HG03025 (cell line): ENCODE measurements around the gene TTC28.
"Not testable (repeated sequence)": the region's sequence is repeated elsewhere in the genome, so short reads cannot be mapped to it uniquely, and the experiment has no call there.

Experiments
- ATAC-seq: cut with Tn5 transposase; IDR thresholded peaks from one replicate; pipeline ENCODE4 v1.9.1; 2021; ENCODE audit warnings: mild to moderate bottlenecking, moderate library complexity; ENCODE audit not compliant: unreplicated experiment, low FRiP score

Gene TTC28

DNA sequence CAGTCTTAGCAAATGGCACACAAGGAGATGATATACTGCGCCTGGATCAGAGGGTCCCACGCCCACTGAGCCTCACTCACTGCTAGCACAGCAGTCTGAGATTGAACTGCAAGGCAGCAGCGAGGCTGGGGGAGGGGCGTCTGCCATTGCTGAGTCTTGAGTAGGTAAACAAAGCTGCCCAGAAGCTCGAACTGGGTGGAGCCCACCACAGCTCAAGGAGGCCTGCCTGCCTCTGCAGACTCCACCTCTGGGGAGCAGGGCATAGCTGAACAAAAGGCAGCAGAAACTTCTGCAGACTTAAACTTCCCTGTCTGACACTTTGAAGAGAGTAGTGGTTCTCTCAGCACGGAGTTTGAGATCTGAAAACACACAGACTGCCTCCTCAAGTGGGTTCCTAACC is 470.2 kb downstream of the TTC28 start:
- ATAC-seq = not testable (repeated sequence)

DNA sequence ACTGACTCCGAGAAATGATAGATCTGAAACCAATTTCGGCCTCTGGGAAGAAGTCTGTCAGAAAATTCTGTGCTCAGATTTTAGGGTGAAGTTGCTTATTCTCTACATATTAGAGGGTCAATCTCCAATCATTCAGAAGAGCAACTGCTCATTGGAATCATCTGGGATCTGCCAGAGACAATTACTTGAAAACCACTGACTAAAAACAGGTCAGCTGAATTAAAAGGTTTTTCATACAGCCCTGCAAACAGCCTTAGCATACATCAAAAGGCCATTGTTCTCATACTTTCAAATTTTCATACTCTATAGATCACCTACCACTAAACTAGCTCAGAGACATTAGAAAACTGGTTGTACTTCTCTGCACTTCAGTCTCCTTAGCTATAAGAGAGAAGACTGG is 470.9 kb downstream of the TTC28 start:
- ATAC-seq = no peak

DNA sequence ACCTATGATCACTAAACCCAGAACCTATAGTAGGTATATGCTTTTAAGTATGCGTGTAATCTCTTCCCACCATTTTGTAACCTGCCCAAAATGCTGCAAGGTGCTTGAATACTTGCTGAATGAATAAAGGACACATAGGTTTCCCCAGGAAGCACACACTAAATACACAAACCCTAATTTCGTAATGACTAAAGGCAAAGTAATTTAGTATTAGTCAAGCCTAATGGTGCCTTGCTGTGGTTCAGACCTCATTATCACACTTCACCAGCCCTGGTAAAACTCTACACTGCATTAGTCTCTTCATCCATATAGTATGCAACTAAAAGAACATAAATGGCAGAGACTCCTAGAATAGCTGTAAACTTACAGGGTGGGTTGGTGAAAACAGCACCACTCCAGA is 471.6 kb downstream of the TTC28 start:
- no peak for ATAC-seq

DNA sequence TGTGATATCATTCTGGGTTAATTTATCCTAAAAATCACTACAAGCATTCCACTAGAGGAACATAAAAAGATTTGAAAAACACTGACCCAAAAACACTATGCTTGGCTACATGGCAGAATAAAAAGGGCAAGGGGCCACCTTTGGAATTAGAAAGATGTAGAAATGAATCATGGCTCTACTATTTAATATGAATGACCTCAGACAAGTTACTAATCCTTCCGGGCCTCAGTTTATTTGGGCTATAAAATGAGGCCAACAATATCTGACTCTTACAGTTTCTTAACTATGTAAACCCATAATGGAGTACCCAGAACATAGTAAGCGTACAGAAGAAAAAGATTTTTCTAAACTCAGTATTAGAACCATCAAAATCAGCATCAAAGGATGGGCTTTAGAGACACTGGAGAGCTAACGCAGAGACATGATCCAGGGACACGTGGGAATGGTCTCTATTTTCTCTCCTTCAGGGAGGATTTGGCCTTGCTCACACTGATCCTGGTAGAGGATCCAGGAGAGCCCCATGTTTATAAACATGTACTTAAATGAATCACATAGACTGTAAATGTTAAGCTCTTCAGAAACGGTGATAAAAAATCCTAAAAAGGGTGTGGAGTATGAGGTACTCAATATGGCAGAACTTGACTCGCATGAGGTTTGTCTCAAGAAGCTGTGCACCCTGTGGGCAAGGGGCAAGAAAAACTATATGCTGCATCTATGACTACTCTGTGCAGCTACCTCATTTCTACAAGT is 472.2 kb downstream of the TTC28 start:
- ATAC-seq = no peak

DNA sequence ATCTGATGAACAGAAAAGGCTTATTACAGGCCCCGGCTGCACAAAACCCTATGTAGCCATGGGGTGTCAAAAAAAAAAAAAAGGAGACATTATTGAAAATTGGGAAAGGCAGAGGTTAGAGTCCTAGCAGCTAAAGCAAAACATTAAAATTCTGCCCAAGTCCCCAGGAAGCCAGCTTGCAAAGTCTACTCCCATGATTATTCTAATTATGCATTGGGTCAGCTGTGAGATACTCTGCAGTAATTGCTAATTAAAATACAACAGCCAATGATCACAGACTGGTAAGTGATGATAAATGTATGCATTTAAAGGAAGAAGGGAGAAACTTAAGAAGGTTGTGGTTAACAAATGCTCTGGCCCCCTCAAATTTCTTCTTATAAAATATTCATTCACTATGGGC is 473.7 kb downstream of the TTC28 start:
- no peak for ATAC-seq

DNA sequence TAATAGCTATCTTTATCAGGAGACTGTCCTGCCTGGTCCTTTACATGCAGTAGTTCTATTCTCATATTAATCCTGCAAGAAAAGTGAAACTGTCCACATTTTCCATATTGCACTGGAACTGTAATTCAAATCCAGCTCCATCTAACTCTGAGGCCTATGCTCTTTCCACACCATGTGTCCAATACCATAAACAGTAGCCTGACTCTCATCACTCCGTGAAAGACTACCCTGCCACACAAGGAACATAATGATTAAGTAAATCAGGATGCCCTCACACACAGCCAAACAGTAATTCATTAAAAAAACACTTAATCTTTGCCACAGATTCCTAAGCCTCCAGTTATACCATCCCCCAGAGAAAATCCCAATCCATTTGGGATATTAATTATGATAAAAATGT is 475.3 kb downstream of the TTC28 start:
- no peak for ATAC-seq

DNA sequence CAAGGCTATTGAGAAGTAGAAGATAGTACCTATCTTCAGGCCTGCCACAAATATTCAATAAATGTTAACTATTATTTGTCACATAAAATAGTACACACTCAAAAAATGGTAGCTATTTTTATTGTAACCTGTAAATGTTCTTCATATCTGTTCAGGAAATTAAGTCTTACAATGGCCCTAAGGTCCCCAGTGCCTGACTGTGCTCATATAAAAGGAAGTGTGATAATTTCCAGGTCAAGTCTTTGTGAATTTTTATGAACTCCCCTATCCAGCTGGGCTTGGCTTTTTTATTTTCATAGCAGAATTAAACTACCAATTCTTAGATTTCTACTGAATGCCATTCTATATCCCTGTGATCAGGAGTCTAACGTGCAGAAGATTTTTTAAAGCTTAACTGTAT is 476.4 kb downstream of the TTC28 start:
- no peak for ATAC-seq

DNA sequence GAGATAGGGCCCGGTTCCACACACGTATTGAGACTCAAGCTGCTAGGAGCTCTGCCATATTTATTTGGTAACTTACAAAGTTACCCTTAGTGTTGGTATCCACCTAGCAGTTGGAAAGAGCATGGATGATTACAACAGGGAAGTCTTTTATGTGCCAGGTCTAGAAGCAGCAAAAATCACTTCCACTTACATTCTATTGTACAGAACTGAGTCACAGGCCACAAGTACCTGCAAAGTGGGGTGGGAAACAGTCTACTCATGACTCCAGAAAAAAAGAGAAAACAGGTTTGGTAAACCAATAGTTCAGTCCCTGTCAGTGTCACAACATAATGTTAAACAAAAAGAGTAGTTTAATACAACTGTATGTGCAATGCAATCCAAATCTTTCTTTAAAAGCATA is 480.9 kb downstream of the TTC28 start:
- no peak for ATAC-seq

DNA sequence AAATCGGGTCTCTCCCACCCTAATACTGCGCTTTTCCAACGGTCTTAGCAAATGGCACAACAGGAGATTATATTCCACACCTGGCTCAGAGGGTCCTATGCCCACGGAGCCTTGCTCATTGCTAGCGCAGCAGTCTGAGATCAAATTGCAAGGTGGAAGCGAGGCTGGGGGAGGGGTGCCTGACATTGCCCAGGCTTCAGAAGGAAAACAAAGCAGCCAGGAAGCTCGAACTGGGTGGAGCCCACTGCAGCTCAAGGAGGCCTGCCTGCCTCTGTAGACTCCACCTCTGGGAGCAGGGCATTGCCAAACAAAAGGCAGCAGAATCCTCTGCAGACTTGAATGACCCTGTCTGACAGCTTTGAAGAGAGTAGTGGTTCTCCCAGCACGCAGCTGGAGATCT is 488.1 kb downstream of the TTC28 start:
- ATAC-seq = not testable (repeated sequence)

DNA sequence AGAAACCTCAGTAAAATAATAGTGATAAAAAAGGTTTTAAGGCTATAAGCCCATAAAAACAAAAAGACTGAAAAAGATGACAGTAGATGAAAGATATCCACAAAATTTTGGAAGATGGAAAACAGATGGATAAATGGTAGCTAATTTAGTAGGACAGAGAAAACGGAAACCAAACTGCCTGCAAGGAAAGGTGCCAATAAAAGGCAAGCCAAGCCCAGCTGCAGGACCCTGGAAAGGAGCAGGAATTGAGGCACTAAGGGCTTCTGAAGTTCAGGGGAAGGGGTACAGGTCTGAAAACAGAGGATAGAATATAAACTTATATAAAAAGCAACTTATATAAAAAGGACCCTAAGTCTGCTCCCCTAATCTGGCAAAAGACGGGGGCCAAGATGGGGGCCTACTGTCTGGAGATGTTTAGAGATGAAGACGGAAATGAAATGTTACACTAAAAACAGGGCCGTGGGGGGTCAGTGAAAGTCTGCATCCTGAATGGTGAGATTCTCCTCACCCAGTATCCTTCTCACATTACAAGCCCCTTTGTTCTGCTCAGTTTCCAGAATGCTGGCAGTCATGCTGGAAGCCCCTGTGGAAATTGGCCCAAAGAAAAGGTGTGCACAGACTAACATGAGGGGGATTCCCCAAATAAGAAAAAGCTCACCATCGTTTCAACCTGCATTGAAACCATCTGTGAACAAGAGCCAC is 491.3 kb downstream of the TTC28 start:
- no peak for ATAC-seq

DNA sequence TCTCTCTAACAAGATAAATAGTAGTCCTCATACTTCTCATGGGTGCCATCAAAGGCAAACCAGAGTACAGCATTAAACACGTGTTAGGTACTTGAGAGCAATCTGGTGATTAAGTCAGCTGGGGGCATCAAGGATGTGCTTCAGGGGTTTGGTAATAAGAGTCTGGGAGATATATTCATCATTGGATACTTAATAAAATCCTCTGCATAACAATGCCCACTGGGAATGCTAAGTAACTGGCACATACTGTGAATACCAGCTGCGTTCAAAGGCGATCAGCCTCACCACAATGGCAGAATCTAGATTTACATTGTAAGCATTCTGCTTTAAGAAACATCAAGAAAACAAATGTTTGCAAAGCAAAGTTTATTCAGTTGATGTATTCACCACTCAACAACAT is 492.0 kb downstream of the TTC28 start:
- ATAC-seq = no peak

DNA sequence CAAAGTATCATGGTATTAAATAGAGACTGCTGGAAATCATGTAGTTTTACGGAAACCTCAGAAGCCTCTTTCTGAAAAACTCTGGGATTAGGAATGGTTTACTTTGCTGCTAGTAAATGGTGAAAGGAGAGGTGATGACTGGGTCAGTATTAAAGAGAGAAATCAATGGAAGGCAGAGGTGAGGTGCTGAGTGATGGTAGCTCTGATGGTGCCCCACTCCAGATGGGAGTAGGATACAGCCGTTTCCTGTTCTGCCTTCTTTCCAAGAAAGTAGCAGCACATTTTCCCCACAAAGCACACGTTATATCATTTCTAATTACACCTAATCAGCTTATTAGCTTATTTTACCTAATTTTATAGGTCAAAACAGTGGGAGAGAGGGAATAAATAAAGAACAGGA is 493.0 kb downstream of the TTC28 start:
- ATAC-seq = no peak

DNA sequence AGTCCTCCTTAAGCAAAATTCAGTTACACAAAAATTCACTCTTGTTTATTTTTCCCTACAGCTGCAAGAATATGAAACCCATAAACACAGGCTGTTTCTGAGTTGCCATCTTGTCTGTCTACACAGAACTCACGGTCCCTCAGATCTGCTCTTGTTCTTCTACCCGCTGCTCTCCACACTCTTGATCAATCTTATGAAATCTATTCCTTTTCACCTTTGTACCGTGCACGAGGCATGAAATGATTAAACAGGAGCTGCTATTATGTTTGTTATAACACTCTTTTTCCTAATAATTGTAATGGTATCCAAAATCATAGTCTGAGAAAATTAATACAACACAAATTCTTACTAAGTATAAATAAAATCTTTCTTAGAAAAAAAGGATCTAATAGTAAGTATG is 494.5 kb downstream of the TTC28 start:
- no peak for ATAC-seq

DNA sequence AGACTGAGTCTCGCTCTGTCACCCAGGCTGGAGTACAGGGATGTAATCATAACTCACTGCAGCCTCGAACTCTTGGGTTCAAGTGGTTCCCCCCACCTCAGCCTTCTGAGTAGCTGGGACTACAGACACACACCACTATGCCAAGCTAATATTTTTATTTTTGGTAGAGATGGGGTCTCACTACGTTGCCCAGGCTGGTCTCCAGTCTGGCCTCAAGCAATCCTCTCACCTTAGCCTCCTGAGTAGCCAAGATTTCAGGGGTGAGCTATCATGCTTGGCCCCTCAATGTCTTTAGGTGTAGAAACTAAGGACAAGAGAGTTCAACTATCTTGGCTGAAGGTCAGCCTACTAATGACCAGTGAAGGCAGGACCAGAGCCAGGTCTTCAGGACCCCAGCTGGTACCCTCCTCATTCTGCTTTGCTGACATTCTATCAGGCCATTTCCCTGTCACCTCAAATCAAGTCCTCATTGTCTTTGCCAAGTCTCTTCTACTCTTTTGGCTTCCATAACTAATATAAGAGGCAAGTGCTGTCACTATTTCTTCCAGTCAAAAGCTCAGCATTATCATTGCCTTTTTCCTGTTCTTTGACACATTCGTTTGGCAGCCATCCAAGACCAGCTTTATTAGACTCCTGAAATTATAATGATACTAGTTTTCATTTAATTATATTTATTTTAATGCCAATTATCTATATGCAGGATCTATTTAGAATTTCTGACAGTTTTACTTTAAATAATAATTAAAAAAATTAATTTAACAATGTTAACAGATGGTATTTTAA is 496.4 kb downstream of the TTC28 start:
- no peak for ATAC-seq

DNA sequence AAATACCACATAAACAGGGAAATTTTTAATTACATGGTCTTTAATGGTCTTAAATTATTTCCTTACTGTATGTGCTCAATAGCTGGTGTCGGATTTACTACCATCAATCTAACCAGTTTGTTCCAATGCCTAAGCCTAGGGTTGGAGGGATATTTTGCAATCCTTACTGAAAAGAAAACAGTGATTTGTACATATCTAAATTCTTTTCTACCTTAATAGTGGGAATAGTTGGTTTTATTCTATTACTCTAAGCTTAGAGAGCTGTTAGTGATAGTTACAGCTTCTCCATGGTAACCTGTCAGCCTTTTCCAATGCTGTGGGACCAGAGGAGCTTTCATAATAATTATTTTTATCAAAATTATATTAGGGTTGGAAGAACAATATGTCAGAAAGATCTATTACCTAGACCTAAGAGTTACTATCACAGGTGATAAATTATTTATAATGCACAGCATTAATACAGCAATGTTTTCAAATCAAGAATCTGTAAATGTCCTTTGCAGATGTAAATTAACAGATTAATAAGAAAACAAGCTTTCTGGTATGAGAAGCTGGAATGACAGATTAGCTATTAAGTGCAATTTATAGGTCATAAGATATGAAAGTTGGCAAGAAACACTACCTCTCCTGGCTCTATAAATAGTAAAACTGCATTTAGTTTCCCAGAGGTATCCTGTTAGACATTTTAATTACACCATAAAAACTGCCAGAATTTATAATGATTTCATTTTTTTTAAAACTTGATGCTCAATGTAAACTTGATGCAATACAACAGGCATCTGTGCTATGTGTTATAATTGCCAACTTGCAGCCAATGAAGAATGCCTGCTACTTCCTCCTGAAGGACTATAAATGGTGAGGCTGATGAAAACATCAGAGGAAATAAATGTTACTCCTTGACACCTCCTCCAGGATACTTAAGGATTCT is 498.6 kb downstream of the TTC28 start:
- no peak for ATAC-seq

DNA sequence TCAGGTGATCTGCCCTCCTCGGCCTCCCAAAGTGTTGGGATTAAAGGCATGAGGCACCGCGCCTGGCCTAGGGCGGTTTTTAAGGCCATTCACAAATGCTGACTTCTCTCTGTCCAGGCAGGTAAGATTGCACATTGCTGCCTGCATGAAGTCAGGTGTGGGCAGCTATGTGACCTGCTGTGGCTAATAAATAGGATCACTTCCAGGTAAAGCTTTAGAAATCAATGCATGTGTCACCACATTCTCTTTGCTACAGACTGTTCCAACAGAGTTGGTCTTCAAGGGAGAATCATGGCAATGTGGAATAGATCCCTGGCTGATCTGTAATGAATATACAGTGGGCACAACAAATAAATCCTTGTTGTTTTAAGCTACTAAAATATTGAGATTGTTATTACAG is 500.2 kb downstream of the TTC28 start:
- ATAC-seq = no peak

DNA sequence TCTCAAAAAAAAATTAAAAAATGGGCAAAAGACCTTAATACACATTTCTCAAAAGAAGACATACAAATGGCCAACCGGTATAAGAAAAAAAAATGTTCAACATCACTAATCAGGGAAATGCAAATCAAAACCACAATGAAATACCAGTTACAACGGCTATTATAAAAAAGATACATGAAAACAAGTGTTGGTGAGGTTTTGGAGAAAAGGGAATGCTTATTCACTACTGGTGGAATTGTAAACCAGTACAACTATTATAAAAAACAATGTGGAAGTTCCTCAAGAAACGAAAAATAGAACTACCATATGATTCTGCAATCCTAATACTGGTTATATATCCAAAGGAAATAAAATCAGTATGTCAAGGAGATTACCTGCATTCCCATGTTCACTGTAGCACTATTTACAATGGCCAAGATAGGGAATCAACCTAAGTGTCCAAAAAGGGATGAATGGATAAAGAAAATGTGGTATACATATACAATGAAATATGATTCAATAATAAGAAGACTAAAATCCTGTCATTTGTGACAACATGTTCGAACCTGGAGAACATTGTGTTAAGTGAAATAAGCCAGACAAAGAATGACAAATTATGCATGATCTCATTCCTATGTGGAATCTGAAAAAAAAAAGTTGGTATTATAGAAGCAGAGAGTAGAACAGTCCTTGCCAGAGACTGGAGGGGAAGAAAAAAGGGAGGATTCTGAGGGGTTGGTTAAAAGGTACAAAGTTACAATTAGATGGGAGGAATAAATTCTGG is 503.7 kb downstream of the TTC28 start:
- ATAC-seq = no peak

DNA sequence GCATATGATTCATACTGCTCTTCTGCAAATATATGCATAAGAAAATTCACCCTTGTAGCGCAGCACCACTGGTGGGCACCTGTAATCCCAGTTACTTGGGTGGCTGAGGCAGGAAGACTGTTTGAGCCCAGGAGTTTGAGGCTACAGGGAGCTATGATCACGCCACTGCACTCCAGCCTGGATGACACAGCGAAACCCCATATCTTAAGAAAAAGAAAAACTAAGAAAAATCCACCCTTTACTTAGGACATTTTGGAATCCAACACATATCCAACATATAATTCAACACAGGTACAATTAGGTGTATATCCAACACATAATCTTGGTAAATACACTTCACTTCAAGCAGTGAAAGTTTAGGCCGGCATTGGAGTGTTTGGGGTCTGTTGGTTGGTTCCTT is 505.1 kb downstream of the TTC28 start:
- ATAC-seq = no peak

DNA sequence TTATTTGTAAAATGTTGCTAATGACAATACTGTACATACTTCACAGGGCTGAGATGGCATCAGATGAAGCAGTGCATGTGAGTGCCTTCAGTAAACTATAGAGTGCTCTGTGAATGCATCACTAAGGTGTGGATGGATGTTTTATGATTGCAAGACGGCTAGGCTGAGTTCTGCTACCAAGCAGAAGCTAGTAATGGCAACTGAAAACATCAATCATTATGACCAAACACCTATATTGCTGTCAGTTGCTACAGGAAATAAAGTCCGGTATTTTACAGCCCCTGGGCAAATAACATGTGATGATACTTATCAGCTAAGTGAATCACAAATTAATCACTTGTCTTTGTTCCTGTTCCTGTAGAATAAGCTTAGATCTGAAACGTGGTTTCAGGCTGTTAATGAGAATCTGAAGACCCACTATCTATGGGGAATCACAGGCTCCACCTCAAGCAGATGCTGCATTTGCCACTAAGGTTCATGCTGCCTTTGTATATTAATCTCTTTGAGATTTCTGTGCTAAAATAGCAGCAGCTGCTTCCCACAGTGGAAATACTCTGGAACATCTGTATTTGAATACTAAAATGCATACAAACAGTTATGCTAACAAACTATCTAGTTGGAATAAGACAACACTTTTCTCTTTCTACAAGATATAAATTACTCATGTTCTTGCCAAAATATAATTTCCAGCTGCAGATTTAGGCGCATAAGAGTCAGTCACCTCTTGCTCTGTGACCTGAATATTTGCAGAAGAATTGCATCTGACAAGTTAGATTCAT is 506.6 kb downstream of the TTC28 start:
- ATAC-seq = no peak
